ENCODE measurements around the gene ZNF10.

The ZNF10 gene

DNA sequence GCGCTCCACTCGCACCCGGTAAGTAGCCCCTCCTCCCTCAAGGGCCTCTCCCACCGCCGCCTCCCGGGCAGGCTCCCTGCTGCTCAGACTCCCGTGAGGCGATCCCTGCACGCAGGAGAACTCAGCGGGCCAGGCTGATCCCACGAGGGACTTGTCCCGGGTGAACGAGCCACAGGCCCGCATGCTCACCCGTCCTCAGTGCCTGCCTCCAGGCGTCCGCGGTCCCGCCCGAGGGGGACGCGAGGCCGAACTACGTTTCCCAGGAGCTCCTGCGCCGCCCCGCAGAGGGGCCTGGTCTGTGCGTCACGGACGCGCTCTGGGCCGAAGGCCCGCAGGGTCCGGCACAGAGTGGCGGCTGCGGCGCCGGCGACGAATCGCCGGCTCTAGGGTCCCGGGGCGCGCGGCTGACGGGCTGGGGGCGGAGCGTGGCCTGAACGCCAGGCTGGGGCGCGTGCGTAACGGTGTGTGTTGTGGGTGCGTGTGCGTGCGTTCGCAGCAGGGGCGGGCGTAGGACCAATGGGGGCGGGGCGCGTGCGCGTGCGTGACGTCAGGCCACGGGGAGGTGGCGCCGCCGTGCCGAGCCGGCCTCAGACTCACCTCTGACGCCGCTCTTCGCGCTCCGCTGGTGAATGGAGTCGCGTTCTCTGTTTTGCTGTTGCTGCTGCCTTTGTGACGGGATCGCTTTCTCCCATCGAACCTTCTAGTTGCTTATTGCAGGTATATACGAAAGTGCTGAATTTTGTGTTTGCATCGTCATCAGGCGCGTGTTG, at the start of gene ZNF10, which contains the start of gene ZNF891:
Gene ZNF10, plus strand, starts transcription at position 590 of the 770 bp plus-strand sequence. CDS start 13,866 bp downstream, outside the sequence.
Gene ZNF891, minus strand, starts transcription at position 237 of the 770 bp plus-strand sequence. CDS start 8,356 bp downstream, outside the sequence.
- TF ChIP-seq GATA2 (IDR thresholded peaks at IDR 0.05; ENCODE audit: low read depth, low read length) (no peak), GATA3 (IDR thresholded peaks at IDR 0.05; ENCODE audit: low read depth, low read length) (no peak)

GRCh38 chr12:133081159-133081780, 49.2 kb upstream of the ZNF10 start:
- TF ChIP-seq GATA3 (IDR thresholded peaks at IDR 0.05; ENCODE audit: low read depth, low read length) (no peak), GATA2 (IDR thresholded peaks at IDR 0.05; ENCODE audit: low read depth, low read length) (no peak)

DNA sequence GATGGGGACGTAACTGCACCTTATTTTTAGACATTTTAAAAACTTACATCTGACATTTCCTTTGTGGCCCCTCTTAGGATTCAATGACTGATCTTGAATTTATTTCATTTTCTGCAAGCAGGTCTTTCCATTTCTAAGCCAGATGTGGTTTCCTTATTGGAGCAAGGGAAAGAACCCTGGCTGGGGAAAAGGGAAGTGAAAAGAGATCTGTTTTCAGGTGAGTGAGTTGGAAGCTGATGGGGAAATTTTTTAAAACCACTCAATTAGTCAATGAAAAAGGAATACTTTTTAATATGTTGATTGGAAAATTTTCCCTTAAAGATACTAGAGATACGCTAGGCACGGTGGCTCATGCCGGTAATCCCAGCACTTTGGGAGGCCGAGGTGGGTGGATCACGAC, 47.1 kb upstream of the ZNF10 start:
- no peak for TF ChIP-seq GATA2 (IDR thresholded peaks at IDR 0.05; ENCODE audit: low read depth, low read length)
- no peak for TF ChIP-seq GATA3 (IDR thresholded peaks at IDR 0.05; ENCODE audit: low read depth, low read length)

DNA sequence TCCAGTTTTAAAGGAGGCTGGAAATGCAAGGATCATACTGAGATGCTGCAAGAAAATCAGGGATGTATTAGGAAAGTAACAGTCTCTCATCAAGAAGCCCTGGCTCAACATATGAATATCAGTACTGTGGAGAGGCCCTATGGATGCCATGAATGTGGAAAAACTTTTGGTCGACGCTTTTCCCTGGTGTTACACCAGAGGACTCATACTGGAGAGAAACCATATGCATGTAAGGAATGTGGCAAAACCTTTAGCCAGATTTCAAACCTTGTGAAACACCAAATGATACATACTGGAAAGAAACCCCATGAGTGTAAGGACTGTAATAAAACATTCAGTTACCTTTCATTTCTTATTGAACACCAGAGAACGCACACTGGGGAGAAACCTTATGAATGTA, 24.8 kb upstream of the ZNF10 start:
- TF ChIP-seq GATA3 (IDR thresholded peaks at IDR 0.05; ENCODE audit: low read depth, low read length), result no peak
- TF ChIP-seq GATA2 (IDR thresholded peaks at IDR 0.05; ENCODE audit: low read depth, low read length), result no peak

DNA sequence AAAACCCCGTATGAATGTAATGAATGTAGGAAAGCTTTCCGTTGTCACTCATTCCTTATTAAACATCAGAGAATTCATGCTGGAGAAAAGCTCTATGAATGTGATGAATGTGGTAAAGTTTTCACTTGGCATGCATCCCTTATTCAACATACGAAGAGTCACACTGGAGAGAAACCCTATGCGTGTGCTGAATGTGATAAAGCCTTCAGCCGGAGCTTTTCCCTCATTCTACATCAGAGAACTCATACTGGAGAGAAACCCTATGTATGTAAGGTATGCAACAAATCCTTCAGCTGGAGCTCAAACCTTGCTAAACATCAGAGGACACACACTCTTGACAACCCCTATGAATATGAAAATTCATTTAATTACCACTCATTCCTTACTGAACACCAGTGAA, 24.2 kb upstream of the ZNF10 start:
- TF ChIP-seq GATA3 (IDR thresholded peaks at IDR 0.05; ENCODE audit: low read depth, low read length), result no peak
- no peak for TF ChIP-seq GATA2 (IDR thresholded peaks at IDR 0.05; ENCODE audit: low read depth, low read length)

- TF ChIP-seq GATA3 (IDR thresholded peaks at IDR 0.05; ENCODE audit: low read depth, low read length) (no peak), GATA2 (IDR thresholded peaks at IDR 0.05; ENCODE audit: low read depth, low read length) (no peak)
Observed at GRCh38 chr12:133107121-133107520, 23.3 kb upstream of the ZNF10 start.

DNA sequence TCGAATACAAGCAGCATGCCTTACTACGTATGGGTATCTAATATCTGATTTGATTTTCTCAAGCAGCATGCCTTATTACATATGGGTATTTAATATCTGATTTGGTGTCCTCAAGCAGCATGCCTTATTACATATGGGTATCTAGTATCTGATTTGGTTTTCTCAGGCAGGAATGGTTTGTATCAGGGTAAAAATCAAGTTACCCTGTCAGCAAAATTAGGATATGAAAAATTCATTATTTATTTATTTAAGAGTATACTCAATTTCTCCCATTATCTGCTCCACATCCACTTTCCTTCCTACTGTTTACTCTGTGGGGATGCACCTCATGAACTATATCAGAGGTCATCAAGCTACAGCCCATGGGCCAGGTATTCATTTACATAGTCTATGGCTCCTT, 22.3 kb upstream of the ZNF10 start:
- TF ChIP-seq GATA2 (IDR thresholded peaks at IDR 0.05; ENCODE audit: low read depth, low read length), result no peak
- TF ChIP-seq GATA3 (IDR thresholded peaks at IDR 0.05; ENCODE audit: low read depth, low read length), result no peak

- no peak for TF ChIP-seq GATA3 (IDR thresholded peaks at IDR 0.05; ENCODE audit: low read depth, low read length)
Observed at GRCh38 chr12:133120385-133121191, 9.8 kb upstream of the ZNF10 start.

DNA sequence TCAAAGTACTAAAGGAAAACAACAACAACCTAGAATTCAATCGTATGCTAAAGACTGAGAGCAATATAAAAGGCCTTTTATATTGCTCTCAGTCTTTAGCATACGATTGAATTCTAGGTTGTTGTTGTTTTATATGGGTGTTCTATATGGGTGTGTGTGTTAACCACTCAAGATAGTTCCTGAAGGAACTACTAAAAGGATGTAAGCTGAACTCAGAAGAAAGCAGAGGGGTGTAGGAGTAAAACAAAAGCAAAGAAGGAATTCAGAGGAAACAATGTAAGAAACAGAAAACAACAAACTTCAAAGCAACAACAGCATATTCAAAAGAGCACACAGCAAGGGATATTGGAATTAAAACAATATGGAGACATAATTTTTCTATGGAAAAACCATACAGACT, 5.8 kb upstream of the ZNF10 start:
- TF ChIP-seq GATA3 (IDR thresholded peaks at IDR 0.05; ENCODE audit: low read depth, low read length), result no peak
- no peak for TF ChIP-seq GATA2 (IDR thresholded peaks at IDR 0.05; ENCODE audit: low read depth, low read length)

DNA sequence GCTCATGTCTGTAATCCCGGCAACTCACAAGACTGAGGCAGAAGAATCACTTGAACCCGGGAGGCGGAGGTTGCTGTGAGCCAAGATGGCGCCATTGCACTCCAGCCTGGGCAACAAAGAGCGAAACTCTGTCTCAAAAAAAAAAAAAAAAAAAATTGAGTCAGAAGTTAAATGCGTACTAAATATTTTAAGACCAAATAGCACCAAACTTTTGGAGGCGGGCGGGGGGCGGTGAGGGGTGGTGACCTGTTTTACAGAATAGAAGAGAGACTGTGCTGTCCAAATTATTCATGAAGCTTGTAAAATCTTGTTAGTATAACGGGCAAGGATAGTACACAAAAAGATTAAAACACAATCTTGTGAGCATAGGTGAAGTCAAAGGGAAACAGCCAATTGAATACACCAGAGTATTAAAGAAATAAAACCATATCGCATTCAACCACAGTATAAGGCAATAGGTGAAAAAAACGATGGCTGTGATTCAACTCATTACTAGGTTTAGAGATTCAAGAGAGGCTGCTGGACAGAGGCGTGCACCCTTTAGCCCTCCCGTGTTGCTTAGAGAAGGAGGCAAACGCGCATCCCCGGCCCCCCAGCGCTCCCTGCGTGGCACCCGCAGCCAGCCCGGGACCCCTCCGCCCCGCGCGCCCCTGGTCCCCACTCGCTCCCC, 924 bp upstream of the ZNF10 start:
- TF ChIP-seq GATA3 (IDR thresholded peaks at IDR 0.05; ENCODE audit: low read depth, low read length) (no peak), GATA2 (IDR thresholded peaks at IDR 0.05; ENCODE audit: low read depth, low read length) (no peak)

DNA sequence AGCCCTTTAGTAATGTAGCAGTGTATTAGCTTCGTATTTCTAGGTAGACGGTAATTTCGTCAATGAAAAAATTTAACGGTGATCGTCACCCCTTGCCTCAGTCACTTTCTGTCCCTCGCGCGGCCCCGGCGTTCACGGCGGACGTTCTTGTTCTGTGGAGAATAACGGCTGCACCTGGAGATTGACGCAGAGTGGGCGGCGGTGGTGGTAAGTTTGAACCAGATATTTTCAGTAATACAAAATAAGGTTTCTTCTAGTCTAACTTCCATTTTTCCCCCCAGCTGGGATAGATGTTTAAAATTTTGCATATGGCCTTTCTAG, 341 bp downstream of the ZNF10 start:
- TF ChIP-seq GATA3 (IDR thresholded peaks at IDR 0.05; ENCODE audit: low read depth, low read length), result no peak
- TF ChIP-seq GATA2 (IDR thresholded peaks at IDR 0.05; ENCODE audit: low read depth, low read length), result no peak

- TF ChIP-seq GATA3 (IDR thresholded peaks at IDR 0.05; ENCODE audit: low read depth, low read length), result no peak
- no peak for TF ChIP-seq GATA2 (IDR thresholded peaks at IDR 0.05; ENCODE audit: low read depth, low read length)
Observed at GRCh38 chr12:133135747-133136146, 5.3 kb downstream of the ZNF10 start.

GRCh38 chr12:133145981-133146380, 15.6 kb downstream of the ZNF10 start:
- no peak for TF ChIP-seq GATA3 (IDR thresholded peaks at IDR 0.05; ENCODE audit: low read depth, low read length)
- TF ChIP-seq GATA2 (IDR thresholded peaks at IDR 0.05; ENCODE audit: low read depth, low read length), result no peak

DNA sequence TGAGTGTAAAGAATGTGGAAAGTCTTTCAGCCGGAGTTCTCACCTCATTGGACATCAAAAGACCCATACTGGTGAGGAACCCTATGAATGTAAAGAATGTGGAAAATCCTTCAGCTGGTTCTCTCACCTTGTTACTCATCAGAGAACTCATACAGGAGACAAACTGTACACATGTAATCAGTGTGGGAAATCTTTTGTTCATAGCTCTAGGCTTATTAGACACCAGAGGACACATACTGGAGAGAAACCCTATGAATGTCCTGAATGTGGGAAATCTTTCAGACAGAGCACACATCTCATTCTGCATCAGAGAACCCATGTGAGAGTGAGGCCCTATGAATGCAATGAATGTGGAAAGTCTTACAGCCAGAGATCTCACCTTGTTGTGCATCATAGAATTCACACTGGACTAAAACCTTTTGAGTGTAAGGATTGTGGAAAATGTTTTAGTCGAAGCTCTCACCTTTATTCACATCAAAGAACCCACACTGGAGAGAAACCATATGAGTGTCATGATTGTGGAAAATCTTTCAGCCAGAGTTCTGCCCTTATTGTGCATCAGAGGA, 25.8 kb downstream of the ZNF10 start:
- TF ChIP-seq GATA3 (IDR thresholded peaks at IDR 0.05; ENCODE audit: low read depth, low read length) (no peak), GATA2 (IDR thresholded peaks at IDR 0.05; ENCODE audit: low read depth, low read length) (no peak)
